ES-I3 (cell line): ENCODE measurements around the gene EIF2S2.

Experiments used
- H3K36me3 ChIP-seq: 2 replicates; pipeline ENCODE4 v1.6.1; 2013; ENCODE audit warnings: mild to moderate bottlenecking, low read length, control low read depth, moderate library complexity; ENCODE audit not compliant: insufficient read depth
- H3K4me1 ChIP-seq: 2 replicates; pipeline ENCODE4 v1.6.1; 2013; ENCODE audit warnings: mild to moderate bottlenecking, control low read depth, low read length; ENCODE audit not compliant: insufficient read depth
- H3K9ac ChIP-seq: 2 replicates; pipeline ENCODE4 v1.6.1; 2013; ENCODE audit warnings: low read depth, mild to moderate bottlenecking, low read length, moderate library complexity
- H3K9me3 ChIP-seq: 2 replicates; pipeline ENCODE4 v1.6.1; 2013; ENCODE audit warnings: mild to moderate bottlenecking, low read length, moderate library complexity; ENCODE audit not compliant: control insufficient read depth, insufficient read depth

EIF2S2 gene

DNA sequence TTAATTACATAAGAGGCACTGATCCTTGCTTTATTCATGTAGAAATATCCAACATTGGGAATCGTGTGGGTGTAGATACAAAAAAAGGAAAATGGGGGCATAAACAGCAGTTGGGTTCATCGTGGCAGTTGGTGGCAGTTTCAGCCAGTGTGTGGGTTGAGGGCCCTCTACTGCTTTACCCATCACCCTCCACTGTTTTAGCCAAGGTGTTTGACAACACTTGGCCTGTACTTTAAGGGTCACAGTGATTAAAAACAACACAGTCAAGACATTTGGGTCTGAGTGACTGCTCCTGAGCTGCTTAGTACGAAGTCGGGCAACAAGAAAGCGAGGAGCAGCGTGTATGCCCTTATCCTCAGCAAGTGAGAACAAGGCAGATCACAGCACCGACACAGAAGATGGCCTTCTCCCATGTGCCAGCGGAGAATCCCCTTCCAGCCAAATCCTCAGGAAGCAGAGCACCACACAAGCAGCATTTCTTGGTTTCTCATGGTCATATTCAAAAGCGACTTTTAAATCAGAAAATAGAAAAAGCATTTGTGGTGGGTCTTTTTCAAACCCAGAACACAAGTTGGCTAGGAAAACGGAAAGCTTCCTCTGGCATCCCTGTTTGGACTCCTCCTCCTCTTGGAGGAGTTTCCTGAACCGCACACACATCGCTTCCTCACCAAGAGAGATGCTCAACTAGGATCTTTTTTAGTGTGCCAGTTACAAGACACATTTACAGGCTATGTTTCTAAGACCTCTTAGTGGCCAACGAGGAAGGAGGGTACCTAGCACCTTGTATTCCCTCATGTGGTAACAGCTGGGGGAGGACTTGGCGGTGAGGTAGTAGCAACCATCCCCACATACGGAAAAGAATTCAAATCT lies 23.5 kb downstream of the EIF2S2 start:
- Histone ChIP-seq H3K4me1 (no peaks in the 10 kb centered on the region), H3K36me3 (peaks cover 18% of the 10 kb centered on the region), H3K9ac (no peak overlapping the region), H3K9me3 (no peaks in the 10 kb centered on the region)

DNA sequence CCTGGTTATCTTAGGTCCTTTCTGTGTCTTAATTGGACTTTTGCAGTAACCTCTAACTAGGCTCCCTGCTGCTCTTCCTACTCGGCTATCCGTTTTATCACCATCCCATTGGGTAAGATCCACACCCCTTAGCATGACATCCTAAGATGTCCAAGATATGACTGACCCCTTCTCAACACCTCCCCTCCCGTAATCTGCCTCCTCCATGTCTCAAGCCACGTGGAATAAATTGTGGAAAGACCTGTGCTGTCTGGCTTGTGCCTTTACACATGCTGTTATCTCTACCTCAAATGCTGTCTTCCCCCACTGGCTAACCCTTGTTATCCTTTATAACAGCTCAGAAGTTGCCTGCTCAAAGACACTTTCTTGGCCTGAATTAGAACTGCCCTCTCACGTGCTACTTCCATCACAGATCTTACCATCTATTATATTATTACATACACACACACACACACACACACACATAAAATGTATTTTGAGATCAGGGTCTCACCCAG lies 26.5 kb downstream of the EIF2S2 start:
- no peak overlapping the region for H3K9ac ChIP-seq
- no peaks in the 10 kb centered on the region for H3K4me1 ChIP-seq
- peaks cover 6% of the 10 kb centered on the region; the same call in 1 of the 2 replicates for H3K36me3 ChIP-seq
- H3K9me3 ChIP-seq: no peaks in the 10 kb centered on the region

DNA sequence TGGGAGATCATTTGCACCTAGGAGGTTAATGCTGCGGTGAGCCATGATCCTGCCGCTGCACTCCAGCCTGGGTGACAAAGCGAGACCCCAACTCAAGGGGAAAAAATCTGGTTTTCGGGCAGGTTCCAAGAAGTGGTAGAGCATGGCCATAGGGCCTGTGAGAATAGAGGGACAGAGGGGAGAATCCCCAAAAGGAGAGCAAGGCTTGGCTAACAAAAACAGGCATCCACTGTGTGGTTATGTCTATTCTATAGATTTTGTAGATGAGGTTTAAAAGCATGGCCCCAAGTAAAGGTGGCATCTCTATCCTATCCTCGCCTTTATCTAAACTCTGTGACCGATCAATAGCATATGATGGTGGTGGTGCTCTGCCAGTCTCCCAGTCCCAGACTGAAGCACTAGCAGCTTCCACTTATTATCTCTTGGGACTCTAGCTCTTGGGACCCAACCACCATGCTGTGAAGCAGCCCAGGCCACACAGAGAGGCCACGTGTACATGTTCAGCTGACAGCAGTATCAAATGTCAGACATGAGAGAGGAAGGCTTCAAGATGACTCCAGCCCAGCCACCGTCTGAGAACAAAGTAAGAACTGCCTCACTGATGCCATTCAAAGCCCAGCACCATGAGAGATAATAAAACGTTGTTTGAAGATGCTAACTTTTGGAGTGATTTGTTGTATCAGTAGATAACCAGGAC lies 27.7 kb downstream of the EIF2S2 start:
- Histone ChIP-seq H3K9me3 (no peaks in the 10 kb centered on the region), H3K9ac (no peak overlapping the region), H3K4me1 (no peaks in the 10 kb centered on the region), H3K36me3 (no peaks in the 10 kb centered on the region; the same call in 1 of the 2 replicates)

DNA sequence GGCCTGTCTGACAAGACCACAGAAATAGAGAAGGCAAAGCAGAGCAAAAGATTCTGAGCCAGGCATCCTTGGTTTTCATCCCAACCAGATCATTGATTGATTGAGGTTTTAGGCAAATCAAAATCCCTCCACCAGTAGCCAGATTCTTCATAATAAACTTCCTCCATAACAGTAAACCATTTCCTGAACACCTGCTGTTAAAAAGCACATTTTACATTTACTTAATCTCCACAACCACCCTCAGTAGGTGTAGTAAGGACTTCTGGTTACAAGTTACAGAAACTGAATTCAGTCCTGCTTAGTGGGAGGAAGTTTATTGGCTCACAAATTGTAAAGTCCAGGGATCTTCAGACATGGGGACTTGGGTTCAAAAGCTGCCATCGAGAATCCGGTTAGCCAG lies 28.3 kb downstream of the EIF2S2 start:
- Histone ChIP-seq H3K9ac (no peak overlapping the region), H3K36me3 (no peaks in the 10 kb centered on the region), H3K9me3 (no peaks in the 10 kb centered on the region), H3K4me1 (no peaks in the 10 kb centered on the region)

DNA sequence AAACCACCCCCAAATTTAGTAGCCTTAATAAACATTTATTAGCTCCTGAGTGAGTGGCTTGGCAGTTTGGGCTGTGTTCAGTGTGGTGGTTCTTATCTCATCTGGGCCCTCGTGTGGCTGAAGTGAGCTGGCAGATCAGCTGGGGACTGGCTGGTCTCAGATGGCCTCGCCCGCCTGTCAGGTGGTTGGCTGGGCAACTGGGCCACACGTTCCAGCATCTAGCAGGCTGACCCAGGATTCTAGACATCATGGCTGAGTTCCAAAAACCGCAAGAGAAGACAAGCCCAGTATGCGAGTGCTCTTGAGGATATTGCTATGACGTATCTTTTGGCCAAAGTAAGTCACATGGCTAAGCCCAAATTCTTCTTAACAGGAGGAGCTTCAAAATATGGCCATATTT lies 28.9 kb downstream of the EIF2S2 start:
- H3K9ac ChIP-seq: no peak overlapping the region
- H3K9me3 ChIP-seq: no peaks in the 10 kb centered on the region
- no peaks in the 10 kb centered on the region for H3K4me1 ChIP-seq
- no peaks in the 10 kb centered on the region for H3K36me3 ChIP-seq

DNA sequence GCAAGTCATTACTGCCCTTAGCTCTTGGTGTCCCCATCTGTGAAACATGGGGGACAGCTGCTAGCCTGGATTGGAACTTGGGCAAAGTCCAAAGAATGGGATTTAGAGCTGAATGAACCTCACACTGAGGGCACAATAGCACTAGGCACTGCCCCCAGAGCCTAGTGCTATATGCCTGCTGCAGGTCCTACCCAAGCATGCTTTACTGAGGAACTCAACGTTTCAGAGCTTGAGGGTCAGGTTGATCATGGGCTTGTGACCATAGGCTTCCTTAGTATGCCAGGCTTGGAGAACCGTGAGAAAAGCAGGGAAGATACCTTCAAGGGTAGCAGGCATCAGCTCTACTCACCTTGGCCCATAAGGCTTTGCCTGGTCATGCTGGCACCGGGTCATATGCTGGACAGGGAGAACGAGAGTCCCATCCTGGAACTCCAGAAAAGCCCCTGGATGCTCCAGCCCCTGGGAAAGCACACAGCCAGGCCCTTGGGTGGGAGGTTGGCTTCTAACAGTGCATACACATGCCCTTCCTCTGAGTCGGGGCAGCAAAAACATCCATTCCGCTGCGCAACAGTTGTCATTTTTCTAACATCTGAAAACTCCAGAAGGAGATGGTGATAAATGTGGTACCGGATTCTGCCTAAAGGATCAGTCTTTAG lies 29.7 kb downstream of the EIF2S2 start:
- no peaks in the 10 kb centered on the region for H3K9me3 ChIP-seq
- no peaks in the 10 kb centered on the region; the same call in 1 of the 2 replicates for H3K36me3 ChIP-seq
- no peaks in the 10 kb centered on the region for H3K4me1 ChIP-seq
- H3K9ac ChIP-seq: no peak overlapping the region

DNA sequence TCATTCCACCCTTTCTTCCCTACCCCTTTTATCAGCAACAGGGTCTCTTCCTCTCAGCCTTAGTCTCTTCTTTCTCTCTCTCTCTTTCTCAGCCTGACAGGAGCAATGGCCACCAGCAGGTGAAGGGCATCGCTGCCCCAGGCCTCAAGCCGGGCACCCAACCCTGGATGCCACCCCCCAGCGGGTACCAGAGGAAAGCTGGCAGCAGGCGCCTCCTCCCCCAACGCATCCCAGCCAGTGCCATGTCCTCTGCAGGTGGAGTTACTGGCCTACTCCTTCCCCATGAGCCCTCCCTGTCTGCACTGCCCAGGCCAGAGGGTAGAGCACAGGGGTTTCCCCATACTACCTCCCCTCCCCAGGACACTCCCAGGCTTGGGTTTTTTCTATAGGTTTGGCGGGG lies 32.2 kb downstream of the EIF2S2 start:
- Histone ChIP-seq H3K36me3 (peaks cover 3% of the 10 kb centered on the region; the same call in 1 of the 2 replicates), H3K4me1 (no peaks in the 10 kb centered on the region), H3K9ac (no peak overlapping the region), H3K9me3 (no peaks in the 10 kb centered on the region)

DNA sequence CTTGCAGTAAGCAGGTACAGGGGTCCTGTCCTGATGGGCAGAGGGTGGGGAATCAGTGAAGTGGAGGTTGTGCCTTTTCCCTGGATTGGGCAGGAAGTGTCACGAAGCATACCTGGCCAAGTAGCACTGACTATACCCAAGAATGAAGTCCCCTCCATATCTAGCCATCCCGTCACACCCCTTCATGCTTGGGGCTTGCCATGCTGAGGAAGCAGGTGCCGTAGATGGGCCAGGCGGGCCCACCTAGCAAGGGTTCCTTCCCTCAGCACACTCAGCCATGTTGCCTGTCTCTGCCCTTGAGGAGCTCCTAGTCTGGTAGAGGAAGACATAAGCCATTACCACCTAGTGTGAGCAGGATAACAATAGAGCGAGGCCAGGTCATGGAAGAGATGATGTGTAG lies 33.5 kb downstream of the EIF2S2 start:
- Histone ChIP-seq H3K9me3 (no peaks in the 10 kb centered on the region), H3K36me3 (peaks cover 3% of the 10 kb centered on the region; the same call in 1 of the 2 replicates), H3K9ac (no peak overlapping the region), H3K4me1 (peaks cover 9% of the 10 kb centered on the region; the same call in 1 of the 2 replicates)

DNA sequence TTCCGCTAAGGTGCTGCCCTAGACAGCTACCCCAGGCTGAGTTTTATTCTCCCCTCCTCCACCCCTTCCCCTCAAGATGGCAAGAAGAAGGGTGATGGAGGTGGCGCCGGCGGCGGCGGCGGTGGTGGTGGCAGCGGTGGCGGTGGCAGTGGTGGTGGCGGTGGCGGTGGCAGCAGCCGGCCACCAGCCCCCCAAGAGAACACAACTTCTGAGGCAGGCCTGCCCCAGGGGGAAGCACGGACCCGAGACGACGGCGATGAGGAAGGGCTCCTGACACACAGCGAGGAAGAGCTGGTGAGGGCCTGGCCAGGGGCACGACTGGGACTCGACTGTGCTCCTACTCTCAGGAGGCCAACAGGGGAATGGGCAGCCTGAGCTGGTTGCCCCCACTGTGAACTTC lies 35.1 kb downstream of the EIF2S2 start:
- Histone ChIP-seq H3K9me3 (no peaks in the 10 kb centered on the region), H3K4me1 (peaks cover 9% of the 10 kb centered on the region; the same call in 1 of the 2 replicates), H3K9ac (no peak overlapping the region), H3K36me3 (peaks cover 3% of the 10 kb centered on the region; the same call in 1 of the 2 replicates)

DNA sequence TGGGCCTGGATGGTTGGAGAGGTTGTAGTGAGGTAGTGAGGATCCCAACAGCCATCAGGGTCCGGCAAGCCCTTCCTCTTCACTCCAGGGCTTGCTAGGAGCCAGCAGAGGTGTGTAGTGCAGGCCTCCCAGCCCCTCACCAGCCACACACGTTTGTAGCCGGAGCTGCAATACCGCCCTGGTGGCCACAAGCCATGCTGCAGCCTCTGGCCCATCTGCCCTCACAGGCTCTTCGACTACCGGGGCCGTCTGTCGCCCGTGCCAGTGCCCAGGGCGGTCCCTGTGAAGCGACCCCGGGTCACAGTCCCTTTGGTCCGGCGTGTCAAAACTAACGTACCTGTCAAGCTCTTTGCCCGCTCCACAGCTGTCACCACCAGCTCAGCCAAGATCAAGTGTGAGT lies 36.4 kb downstream of the EIF2S2 start:
- Histone ChIP-seq H3K4me1 (peaks cover 9% of the 10 kb centered on the region; the same call in 1 of the 2 replicates), H3K36me3 (peaks cover 3% of the 10 kb centered on the region; the same call in 1 of the 2 replicates), H3K9ac (no peak overlapping the region), H3K9me3 (no peaks in the 10 kb centered on the region)

DNA sequence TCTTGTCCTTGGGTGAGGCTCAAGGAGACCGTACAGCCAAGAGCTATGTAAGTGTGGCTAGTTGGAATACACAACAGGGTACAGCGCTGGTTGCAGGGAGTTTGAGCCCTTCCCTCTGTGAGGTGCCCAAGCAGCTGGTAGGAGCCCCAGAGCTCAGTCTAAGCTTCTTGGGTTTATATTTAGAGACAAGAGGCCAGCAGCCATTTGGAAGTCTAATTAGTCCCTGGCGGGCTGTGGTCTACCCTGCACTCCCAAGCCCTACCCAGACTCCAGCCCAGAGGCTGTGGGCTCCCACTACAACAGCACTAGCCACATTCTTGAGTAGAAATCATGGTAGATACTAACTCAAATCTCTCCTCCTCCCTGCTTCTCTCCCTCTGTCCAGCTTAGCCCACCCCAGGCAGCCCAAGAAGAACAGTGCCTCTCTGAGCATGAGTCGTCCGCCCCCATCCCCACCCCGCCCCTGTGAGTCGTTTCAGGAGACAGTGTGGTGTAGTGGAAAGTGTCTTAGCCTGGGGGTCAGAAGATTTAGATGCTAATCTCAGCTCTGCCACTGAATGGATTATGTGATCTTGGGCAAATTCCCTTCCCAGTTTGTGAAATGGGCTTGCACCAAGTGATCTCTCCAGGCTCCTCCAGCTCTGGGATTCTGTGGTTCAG lies 37.8 kb downstream of the EIF2S2 start:
- H3K36me3 ChIP-seq: peaks cover 3% of the 10 kb centered on the region; the same call in 1 of the 2 replicates
- no peaks in the 10 kb centered on the region for H3K9me3 ChIP-seq
- H3K4me1 ChIP-seq: peaks cover 13% of the 10 kb centered on the region; the same call in 1 of the 2 replicates
- H3K9ac ChIP-seq: no peak overlapping the region

DNA sequence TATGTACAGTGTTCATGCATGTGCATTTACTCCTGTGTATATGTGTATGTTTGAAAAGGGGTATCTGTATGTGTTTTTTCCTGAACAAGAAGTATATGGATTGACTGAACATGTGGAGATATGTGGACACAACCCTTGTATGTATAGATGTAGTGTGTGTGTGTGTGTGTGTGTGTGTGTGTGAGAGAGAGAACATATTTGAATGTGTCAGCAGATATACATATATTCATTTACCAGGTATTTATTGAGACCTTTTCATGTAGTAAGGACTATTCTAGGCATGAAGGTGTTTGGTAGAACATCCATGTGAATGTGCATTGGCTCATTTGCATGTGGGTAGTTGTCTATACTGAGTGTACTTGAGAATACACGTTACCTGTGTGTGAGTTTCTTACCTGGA lies 39.3 kb downstream of the EIF2S2 start:
- Histone ChIP-seq H3K36me3 (peaks cover 3% of the 10 kb centered on the region; the same call in 1 of the 2 replicates), H3K9me3 (no peaks in the 10 kb centered on the region), H3K4me1 (peaks cover 18% of the 10 kb centered on the region), H3K9ac (no peak overlapping the region)

DNA sequence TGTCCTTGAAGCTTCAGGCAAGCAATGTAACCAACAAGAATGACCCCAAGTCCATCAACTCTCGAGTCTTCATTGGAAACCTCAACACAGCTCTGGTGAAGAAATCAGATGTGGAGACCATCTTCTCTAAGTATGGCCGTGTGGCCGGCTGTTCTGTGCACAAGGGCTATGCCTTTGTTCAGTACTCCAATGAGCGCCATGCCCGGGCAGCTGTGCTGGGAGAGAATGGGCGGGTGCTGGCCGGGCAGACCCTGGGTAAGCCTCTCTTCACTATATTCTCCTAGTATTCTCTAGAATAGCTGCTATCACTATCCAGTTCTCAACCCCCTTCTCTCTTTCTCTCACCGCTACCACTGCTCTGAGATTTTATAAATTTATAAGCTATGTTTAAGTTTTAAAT lies 40.0 kb downstream of the EIF2S2 start:
- H3K9me3 ChIP-seq: no peaks in the 10 kb centered on the region
- H3K9ac ChIP-seq: no peak overlapping the region
- H3K36me3 ChIP-seq: peaks cover 3% of the 10 kb centered on the region; the same call in 1 of the 2 replicates
- peaks cover 19% of the 10 kb centered on the region for H3K4me1 ChIP-seq

DNA sequence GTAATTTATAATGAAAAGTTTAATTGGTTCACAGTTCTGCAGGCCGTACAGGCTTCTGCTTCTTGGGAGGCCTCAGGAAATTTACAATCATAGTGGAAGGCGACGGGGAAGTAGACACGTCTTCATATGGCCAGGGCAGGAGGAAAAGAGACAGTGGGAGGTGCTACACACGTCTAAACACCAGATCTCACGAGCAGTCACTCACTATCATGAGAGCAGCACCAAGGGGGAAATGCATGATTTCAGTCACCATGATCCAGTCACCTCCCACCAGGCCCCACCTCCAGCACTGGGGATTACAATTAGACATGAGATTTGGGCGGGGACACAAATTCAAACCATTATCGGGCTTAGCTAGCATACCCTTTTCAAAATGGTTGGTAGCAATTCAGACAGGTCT lies 41.2 kb downstream of the EIF2S2 start:
- Histone ChIP-seq H3K36me3 (0 out of 2 replicates have a peak, but pooled peaks cover under 1% of the 10 kb centered on the region), H3K9me3 (no peaks in the 10 kb centered on the region), H3K9ac (no peak overlapping the region), H3K4me1 (peaks cover 23% of the 10 kb centered on the region)
